Dendritic cell treated with granulocyte-macrophage colony-stimulating factor and Interleukin-4, amounts not matched to agents 40 ng/mL and 50 ng/mL, for 4 days (primary cell): ENCODE measurements around the gene CYTH3.

Experiments used
- H3K27ac Mint-ChIP-seq: one replicate; pipeline ENCODE4 v1.8.0; 2022; ENCODE audit warnings: mild to moderate bottlenecking, mixed read lengths
- H3K27me3 Mint-ChIP-seq: one replicate; pipeline ENCODE4 v1.8.0; 2022; ENCODE audit warnings: mild to moderate bottlenecking, mixed read lengths
- H3K36me3 Mint-ChIP-seq: one replicate; pipeline ENCODE4 v1.8.0; 2022; ENCODE audit warnings: low read depth, mixed read lengths
- H3K4me1 Mint-ChIP-seq: one replicate; pipeline ENCODE4 v1.8.0; 2022; ENCODE audit warnings: low read depth, mixed read lengths
- H3K4me3 Mint-ChIP-seq: one replicate; pipeline ENCODE4 v1.8.0; 2022; ENCODE audit warnings: mild to moderate bottlenecking, moderate library complexity, mixed read lengths
- H3K9me3 Mint-ChIP-seq: one replicate; pipeline ENCODE4 v1.8.0; 2022; ENCODE audit warnings: mixed read lengths
- intact Hi-C: fragments of 100-400 bp; cut with micrococcal nuclease; formaldehyde crosslinking; loops from one replicate; pipeline ENCODE4 v1.15.0; 2022

CYTH3 gene

DNA sequence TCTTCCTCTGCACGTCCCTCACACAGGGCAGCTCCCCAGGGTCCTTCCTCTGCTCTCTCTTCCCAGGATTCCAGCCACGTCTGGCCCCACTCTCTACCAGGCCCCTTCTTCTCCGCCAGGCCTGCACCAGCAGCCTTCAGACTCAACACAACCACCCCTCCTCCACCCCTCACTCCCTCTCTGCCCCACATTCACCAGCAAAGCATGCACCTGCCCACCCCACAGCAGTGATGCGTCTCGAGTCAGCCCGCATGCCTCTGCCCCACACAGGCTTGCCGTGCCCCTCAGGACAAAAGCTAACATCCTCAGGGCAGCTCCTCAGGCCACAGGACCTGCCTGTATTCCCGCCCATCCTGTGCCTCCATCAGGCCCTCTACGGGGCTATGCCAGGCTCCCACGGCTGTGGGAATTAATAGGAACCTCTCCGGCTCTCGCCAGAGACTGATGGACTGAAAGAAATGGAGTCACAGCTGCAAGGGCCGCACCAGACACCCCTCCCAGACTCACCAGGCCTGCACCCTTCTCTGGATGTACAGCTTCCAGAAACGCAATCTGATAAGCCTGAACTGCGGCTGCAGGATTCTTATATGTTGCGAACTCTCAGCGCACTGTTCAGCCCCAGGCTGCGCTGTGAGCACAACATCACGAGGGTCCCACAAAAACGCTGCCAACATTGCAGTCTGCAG is 100.1 kb downstream of the CYTH3 start:
- no peak overlapping the region for H3K4me3 Mint-ChIP-seq

DNA sequence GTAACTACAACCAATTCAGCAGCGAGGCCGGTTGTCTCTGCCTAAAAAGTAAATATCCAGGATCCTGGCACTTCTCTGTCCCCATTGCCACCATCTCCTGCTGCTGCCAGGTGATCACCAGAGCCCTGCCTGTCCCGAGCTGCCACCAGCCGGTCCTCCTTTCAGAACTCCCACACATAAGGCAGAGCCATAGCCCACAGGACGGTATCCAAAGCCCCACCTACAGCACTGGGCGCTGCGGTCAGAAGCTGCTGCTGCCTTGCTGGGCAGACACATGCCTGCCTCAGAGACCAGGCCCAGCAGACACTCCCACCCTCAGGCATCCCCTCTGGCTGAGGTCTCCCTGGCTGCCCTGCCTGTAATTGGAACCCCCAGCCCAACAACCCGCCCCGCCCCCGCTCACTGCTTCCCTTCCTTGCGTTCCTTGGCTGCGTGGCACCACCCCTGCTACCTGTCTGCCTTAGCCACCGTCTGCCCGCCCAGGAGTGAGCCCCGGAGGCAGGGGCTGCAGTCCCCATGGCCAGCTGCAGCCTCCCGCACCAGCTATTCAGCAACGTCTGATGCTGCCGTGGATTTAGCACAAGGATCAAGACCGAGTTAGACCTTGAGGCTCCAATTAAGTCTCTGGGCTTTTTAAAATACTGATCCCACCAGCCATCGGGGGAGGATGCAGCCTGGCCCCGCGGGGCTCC is 100.7 kb downstream of the CYTH3 start:
- intact Hi-C loops: no loop called here
- Mint-ChIP-seq H3K9me3 (no peaks in the 10 kb centered on the region), H3K4me3 (no peak overlapping the region), H3K27ac (no peak overlapping the region), H3K36me3 (peaks cover 16% of the 10 kb centered on the region), H3K4me1 (peaks cover 21% of the 10 kb centered on the region), H3K27me3 (peaks cover 5% of the 10 kb centered on the region)

More for the DNA sequence above, 100.1 kb downstream of the CYTH3 start:
- Mint-ChIP-seq H3K9me3 (no peaks in the 10 kb centered on the region), H3K27me3 (peaks cover 5% of the 10 kb centered on the region), H3K27ac (no peak overlapping the region), H3K4me1 (peaks cover 23% of the 10 kb centered on the region), H3K36me3 (peaks cover 16% of the 10 kb centered on the region)
- intact Hi-C loops: no loop called here

DNA sequence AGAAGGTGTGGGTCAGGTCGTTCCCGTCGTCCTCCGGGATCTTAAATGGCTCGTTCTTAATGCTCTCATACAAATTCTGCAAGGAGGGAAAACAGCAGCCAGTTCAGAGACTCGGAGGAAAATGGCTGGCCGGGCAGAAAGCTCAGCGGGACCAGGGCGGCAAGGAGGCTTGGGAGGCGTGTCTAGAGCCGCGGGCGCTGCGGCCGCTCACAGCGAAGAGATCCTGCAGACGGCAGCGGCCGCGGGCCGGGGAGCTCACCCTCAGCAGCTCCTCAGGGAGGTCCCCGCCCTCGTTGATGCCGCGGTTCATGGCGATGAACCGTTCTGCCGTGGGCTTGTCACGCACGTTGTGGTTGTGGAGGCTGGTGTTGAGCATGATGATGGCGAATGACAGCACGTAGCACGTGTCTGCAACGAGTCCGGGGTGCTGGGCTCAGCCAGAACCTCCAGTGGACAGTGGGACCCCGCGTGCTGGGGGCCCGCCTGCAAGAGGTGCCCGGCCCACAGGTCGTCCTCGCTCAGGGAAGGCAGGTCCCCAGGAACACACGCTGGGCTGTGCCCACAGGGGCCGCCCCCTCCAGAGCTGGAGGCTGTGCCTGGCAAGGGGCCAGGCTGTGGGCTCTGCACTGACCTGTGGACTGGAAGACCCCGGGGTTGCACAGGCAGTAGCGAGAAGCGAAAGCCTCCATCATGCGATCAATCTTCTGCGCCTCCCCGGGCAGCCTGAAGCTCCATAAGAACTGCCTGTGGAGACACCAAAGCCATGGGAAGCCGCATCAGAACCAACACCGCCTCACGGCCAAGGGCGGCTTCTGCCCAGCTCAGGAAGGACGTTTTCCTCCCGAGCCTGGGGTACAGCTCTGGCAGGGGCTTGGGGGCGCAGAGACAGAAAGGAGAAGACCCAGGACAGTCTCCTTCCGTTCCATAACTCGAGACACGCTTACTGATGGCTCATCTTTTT is 101.6 kb downstream of the CYTH3 start:
- Mint-ChIP-seq H3K36me3 (peaks cover 16% of the 10 kb centered on the region), H3K9me3 (no peaks in the 10 kb centered on the region), H3K27me3 (peaks cover 5% of the 10 kb centered on the region), H3K4me1 (peaks cover 17% of the 10 kb centered on the region), H3K4me3 (no peak overlapping the region), H3K27ac (no peak overlapping the region)
- intact Hi-C loops: no loop called here

- Mint-ChIP-seq H3K27me3 (peaks cover 5% of the 10 kb centered on the region), H3K36me3 (peaks cover 21% of the 10 kb centered on the region), H3K4me3 (no peak overlapping the region), H3K27ac (no peak overlapping the region), H3K4me1 (peaks cover 8% of the 10 kb centered on the region), H3K9me3 (no peaks in the 10 kb centered on the region)
- intact Hi-C loops: no loop called here
These were observed 102.5 kb downstream of the CYTH3 start for GRCh38 chr7:6169805-6170520.

DNA sequence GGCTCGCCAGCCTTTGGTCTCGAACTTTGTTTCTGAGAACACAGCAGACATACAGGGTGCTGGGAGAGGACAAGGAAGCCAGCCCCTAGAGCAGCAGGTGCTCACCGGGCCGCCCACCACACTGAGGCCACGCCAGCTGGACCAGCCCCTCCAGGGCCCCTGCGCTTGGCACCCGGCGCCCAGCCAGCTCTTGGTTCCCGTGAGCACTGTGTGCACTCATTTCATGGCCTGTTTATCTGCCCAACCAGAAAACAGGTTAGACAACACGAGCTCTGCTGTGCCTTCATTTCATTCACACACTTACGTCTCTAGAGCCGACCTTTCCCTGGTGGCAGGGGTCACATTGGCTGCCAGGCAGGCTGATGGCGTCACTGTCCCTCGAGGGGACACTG is 104.0 kb downstream of the CYTH3 start:
- intact Hi-C loops: no loop called here
- Mint-ChIP-seq H3K4me1 (peaks cover 8% of the 10 kb centered on the region), H3K27ac (no peak overlapping the region), H3K9me3 (no peaks in the 10 kb centered on the region), H3K36me3 (peaks cover 29% of the 10 kb centered on the region), H3K27me3 (peaks cover 5% of the 10 kb centered on the region), H3K4me3 (no peak overlapping the region)

GRCh38 chr7:6167587-6168476 is 104.6 kb downstream of the CYTH3 start:
- Mint-ChIP-seq H3K4me1 (peaks cover 1% of the 10 kb centered on the region), H3K27ac (no peak overlapping the region), H3K27me3 (peaks cover 5% of the 10 kb centered on the region), H3K9me3 (no peaks in the 10 kb centered on the region), H3K36me3 (peaks cover 35% of the 10 kb centered on the region), H3K4me3 (no peak overlapping the region)
- intact Hi-C loops: no loop called here

GRCh38 chr7:6167004-6167551 is 105.3 kb downstream of the CYTH3 start:
- intact Hi-C loops: no loop called here
- H3K9me3 Mint-ChIP-seq: no peaks in the 10 kb centered on the region
- H3K4me1 Mint-ChIP-seq: no peaks in the 10 kb centered on the region
- no peak overlapping the region for H3K4me3 Mint-ChIP-seq
- no peak overlapping the region for H3K27ac Mint-ChIP-seq
- H3K27me3 Mint-ChIP-seq: peaks cover 3% of the 10 kb centered on the region
- H3K36me3 Mint-ChIP-seq: peaks cover 43% of the 10 kb centered on the region

DNA sequence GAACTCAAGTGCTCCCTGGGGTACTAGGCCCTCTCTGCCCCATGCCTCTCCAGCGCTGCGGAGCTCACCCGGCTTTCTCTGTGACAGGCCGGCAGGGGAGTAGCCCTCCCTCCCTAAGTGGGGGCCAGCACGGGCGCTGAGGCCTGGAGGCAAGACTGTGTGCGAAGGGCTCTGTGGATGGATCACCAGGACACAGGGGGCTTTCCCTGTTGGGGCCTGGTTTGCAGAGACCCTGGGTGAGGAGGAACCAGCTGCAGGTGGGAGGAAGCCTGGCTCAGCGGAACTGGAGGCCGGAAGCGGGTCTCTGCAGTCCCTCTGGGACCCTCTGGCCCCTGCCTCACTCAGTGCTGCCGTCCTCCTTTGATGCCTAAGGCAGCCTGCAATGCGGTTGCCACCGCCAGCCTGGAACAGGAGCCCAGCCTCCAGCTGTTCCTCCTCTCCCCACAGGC is 106.0 kb downstream of the CYTH3 start:
- H3K27me3 Mint-ChIP-seq: no peaks in the 10 kb centered on the region
- H3K27ac Mint-ChIP-seq: no peak overlapping the region
- no peak overlapping the region for H3K4me3 Mint-ChIP-seq
- H3K9me3 Mint-ChIP-seq: no peaks in the 10 kb centered on the region
- intact Hi-C loops: no loop called here
- peaks cover 46% of the 10 kb centered on the region for H3K36me3 Mint-ChIP-seq
- H3K4me1 Mint-ChIP-seq: no peaks in the 10 kb centered on the region

DNA sequence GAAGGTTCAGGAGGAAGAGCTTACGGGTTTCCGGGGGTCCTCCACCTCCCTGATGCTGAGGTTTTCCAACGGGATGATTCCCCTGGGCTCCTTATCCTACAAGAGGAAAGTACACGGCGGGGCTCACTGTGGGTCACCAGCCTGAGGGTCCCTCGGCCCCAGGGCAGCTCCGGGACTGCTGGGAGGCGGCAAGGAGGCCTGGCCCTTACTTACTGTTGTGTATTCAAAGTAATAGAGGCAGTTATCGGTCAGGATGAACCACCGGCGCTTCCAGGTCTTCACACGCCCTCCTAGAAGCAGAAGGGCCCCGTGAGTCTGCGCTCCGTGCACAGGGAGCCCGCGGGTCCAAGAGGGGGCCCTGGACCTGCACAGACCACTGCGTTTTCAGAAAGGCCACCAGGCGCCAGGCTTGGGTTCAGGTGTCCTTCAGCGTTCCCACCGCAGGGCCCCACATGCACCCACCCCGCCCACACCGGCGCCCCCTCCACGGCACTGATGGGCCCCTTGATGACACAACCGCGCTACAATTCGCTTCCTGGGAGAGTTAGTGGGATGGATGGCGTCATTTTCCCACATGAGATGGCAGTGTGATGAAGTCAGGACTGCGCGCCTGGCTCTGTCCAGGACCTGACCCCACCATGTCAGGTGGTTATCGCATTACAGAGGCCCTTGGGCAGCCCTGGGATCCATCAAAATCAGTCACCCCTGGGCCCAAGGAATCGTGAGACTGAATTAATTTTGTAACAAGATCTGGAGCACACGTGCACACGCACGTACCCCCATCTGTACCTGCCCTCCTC is 106.7 kb downstream of the CYTH3 start:
- no peaks in the 10 kb centered on the region for H3K9me3 Mint-ChIP-seq
- no peak overlapping the region for H3K27ac Mint-ChIP-seq
- H3K4me3 Mint-ChIP-seq: no peak overlapping the region
- no peaks in the 10 kb centered on the region for H3K27me3 Mint-ChIP-seq
- H3K36me3 Mint-ChIP-seq: peaks cover 50% of the 10 kb centered on the region
- no peaks in the 10 kb centered on the region for H3K4me1 Mint-ChIP-seq
- intact Hi-C loops: no loop called here

DNA sequence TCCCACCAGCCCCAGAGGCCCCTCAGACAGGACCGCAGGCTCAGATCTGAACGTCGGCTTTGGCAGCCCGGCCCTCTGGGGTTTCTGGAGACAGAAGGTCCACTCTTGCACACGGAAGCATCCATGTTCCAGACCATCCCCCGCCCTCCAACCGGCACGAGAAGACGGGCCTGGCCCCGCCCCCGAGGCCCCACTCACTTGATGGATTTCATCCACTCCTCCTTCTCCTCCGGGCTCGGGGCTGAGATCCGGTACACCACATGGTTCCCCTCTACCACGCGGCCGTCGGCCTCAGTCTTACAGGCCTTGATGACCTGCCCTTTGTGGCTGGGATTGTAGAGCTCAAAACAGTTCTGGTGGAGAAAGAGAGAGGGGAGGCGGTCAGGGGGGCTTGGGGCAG is 107.3 kb downstream of the CYTH3 start:
- no peaks in the 10 kb centered on the region for H3K27me3 Mint-ChIP-seq
- H3K36me3 Mint-ChIP-seq: peaks cover 50% of the 10 kb centered on the region
- intact Hi-C loops: no loop called here
- H3K4me1 Mint-ChIP-seq: no peaks in the 10 kb centered on the region
- no peak overlapping the region for H3K27ac Mint-ChIP-seq
- H3K9me3 Mint-ChIP-seq: no peaks in the 10 kb centered on the region
- no peak overlapping the region for H3K4me3 Mint-ChIP-seq

- Mint-ChIP-seq H3K4me1 (no peaks in the 10 kb centered on the region), H3K36me3 (peaks cover 50% of the 10 kb centered on the region), H3K9me3 (no peaks in the 10 kb centered on the region), H3K27ac (no peak overlapping the region), H3K4me3 (no peak overlapping the region), H3K27me3 (no peaks in the 10 kb centered on the region)
- intact Hi-C loops: no loop called here
These were observed 107.9 kb downstream of the CYTH3 start for GRCh38 chr7:6164491-6164890.

- H3K27me3 Mint-ChIP-seq: no peaks in the 10 kb centered on the region
- intact Hi-C loops: no loop called here
- H3K36me3 Mint-ChIP-seq: peaks cover 54% of the 10 kb centered on the region
- H3K27ac Mint-ChIP-seq: no peak overlapping the region
- H3K4me1 Mint-ChIP-seq: no peaks in the 10 kb centered on the region
- no peak overlapping the region for H3K4me3 Mint-ChIP-seq
- H3K9me3 Mint-ChIP-seq: no peaks in the 10 kb centered on the region
These were observed 108.4 kb downstream of the CYTH3 start for GRCh38 chr7:6164010-6164409.
